Endothelial cell of umbilical vein (primary cell): ENCODE measurements around the gene ZNF77. TPM values are rescaled to one million over a fixed set of nuclear protein-coding genes. Genes with fewer than 3 reads are reported as not detected.

ENCODE experiments used
- BruUV-seq: library from RNA; stranded (reverse); fragments of 400-500 nt; replicated peaks from 2 replicates; lab custom pipeline; 2021; lab: Mats Ljungman, UMichigan
- CTCF ChIA-PET: fragments of 300-600, 350-600 bp; sonication (Branson Sonifier 250); formaldehyde crosslinking; loops from one replicate; lab custom pipeline; 2021; ENCODE audit warnings: antibody characterized with exemption, inconsistent platforms; lab: Charles Lee
- POLR2A ChIA-PET: fragments of 300-600, 350-600 bp; sonication (Branson Sonifier 250); formaldehyde crosslinking; loops from one replicate; lab custom pipeline; 2021; ENCODE audit warnings: antibody characterized with exemption, inconsistent platforms; lab: Charles Lee
- DNase-seq: peaks from one replicate; pipeline ENCODE4 v3.0.0-alpha.2; 2011; ENCODE audit warnings: low read depth, low spot score
- FAIRE-seq: peaks from 2 replicates; lab custom pipeline; 2011; peaks lifted over from hg19 to GRCh38; lab: Jason Lieb, UNC
- H2AFZ ChIP-seq: 2 replicates; pipeline ENCODE4 v1.6.0; 2012; ENCODE audit warnings: low read depth, low read length, control low read depth, inconsistent platforms
- H3K27ac ChIP-seq: 2 replicates; pipeline ENCODE4 v1.5.1; 2011; ENCODE audit warnings: low read depth, mild to moderate bottlenecking, control low read depth, low read length, moderate library complexity; ENCODE audit not compliant: insufficient read depth
- H3K27me3 ChIP-seq, 2 experiments: 2 replicates each; pipeline versions ENCODE4 v1.6.0 to v1.6.1; 2011; ENCODE audit warnings: low read length in 2 of 2, mixed read lengths in 1 of 2; ENCODE audit not compliant: control insufficient read depth in 2 of 2, insufficient read depth in 2 of 2
- H3K36me3 ChIP-seq, 2 experiments: 2 replicates in 1 of 2; 3 replicates in 1 of 2; pipeline ENCODE4 v1.5.1; 2011; ENCODE audit warnings: low read length in 2 of 2, mild to moderate bottlenecking in 1 of 2, moderate library complexity in 1 of 2; ENCODE audit not compliant: control insufficient read depth in 2 of 2, insufficient read depth in 2 of 2; ENCODE audit errors: extremely low read depth in 1 of 2
- H3K4me1 ChIP-seq: 3 replicates; pipeline ENCODE4 v1.5.1; 2011; ENCODE audit warnings: mild to moderate bottlenecking, low read length; ENCODE audit not compliant: control insufficient read depth, insufficient read depth; ENCODE audit errors: extremely low read depth
- H3K4me2 ChIP-seq: 2 replicates; pipeline ENCODE4 v1.6.1; 2011; ENCODE audit warnings: low read length, control low read depth, mixed read lengths; ENCODE audit not compliant: insufficient read depth
- H3K4me3 ChIP-seq, 3 experiments: fragments of 200-600 bp in 1 of 3; sonication (generic), shearing (Covaris generic) in 1 of 3; replicated peaks in 1 of 3; 2 replicates each; pipeline ENCODE4 v1.5.1; 2011 to 2016; ENCODE audit warnings: control low read depth in 3 of 3, low read length in 3 of 3, mild to moderate bottlenecking in 2 of 3, inconsistent platforms in 1 of 3, low read depth in 1 of 3, moderate library complexity in 1 of 3; ENCODE audit not compliant: insufficient read depth in 1 of 3
- H3K79me2 ChIP-seq: 2 replicates; pipeline ENCODE4 v1.6.0; 2012; ENCODE audit warnings: low read length, inconsistent platforms; ENCODE audit not compliant: control insufficient read depth, insufficient read depth
- H3K9ac ChIP-seq: replicated peaks from 2 replicates; pipeline ENCODE3; 2011; ENCODE audit warnings: low read length, control low read depth; ENCODE audit not compliant: insufficient read depth; ENCODE audit errors: extremely low read depth
- H3K9me1 ChIP-seq: replicated peaks from 3 replicates; pipeline ENCODE4 v1.6.0; 2011; ENCODE audit warnings: mild to moderate bottlenecking, low read length; ENCODE audit not compliant: control insufficient read depth, insufficient read depth; ENCODE audit errors: extremely low read depth
- H3K9me3 ChIP-seq: replicated peaks from 2 replicates; pipeline ENCODE4 v1.5.1; 2012; ENCODE audit warnings: low read length, inconsistent platforms; ENCODE audit not compliant: control insufficient read depth, insufficient read depth
- H4K20me1 ChIP-seq: replicated peaks from 2 replicates; pipeline ENCODE3; 2011; ENCODE audit warnings: mild to moderate bottlenecking, low read length; ENCODE audit not compliant: control insufficient read depth, insufficient read depth; ENCODE audit errors: extremely low read depth
- CTCF ChIP-seq, 2 donors: IDR thresholded peaks; 1 replicate in 1 of 2; 2 replicates in 1 of 2; pipeline ENCODE4 v1.5.1; 2011; ENCODE audit warnings: low read length in 2 of 2, mild to moderate bottlenecking in 2 of 2, moderate library complexity in 2 of 2, control low read depth in 1 of 2, inconsistent platforms in 1 of 2, low read depth in 1 of 2; ENCODE audit not compliant: insufficient read depth in 1 of 2; ENCODE audit errors: extremely low read depth in 1 of 2
- EZH2 ChIP-seq: IDR thresholded peaks from 2 replicates; pipeline ENCODE4 v1.6.1; 2012; ENCODE audit warnings: borderline replicate concordance, low read depth, mild to moderate bottlenecking, moderate library complexity, low read length, inconsistent platforms; ENCODE audit not compliant: severe bottlenecking
- FOS ChIP-seq: IDR thresholded peaks from 2 replicates; pipeline ENCODE4 v1.6.1; 2011; ENCODE audit warnings: mild to moderate bottlenecking, low read length, moderate library complexity, borderline replicate concordance; ENCODE audit not compliant: insufficient read depth
- GATA2 ChIP-seq: IDR thresholded peaks from 2 replicates; pipeline ENCODE4 v1.7.0; 2011; ENCODE audit warnings: low read depth, mild to moderate bottlenecking, moderate library complexity, mixed read lengths, low read length; ENCODE audit not compliant: insufficient read length, insufficient read depth
- JUN ChIP-seq: IDR thresholded peaks from 2 replicates; pipeline ENCODE4 v1.6.1; 2011; ENCODE audit warnings: borderline replicate concordance, low read depth; ENCODE audit not compliant: insufficient read length, insufficient read depth
- MAX ChIP-seq: IDR thresholded peaks from 2 replicates; pipeline ENCODE4 v1.6.1; 2011; ENCODE audit not compliant: insufficient read depth, insufficient read length
- MYC ChIP-seq: IDR thresholded peaks from one replicate; pipeline ENCODE4 v1.6.1; 2011; ENCODE audit warnings: mild to moderate bottlenecking, low read depth, low read length
- POLR2A ChIP-seq: IDR thresholded peaks from 2 replicates; pipeline ENCODE4 v1.6.1; 2012; ENCODE audit warnings: low read depth, mild to moderate bottlenecking, control low read depth, low read length
- POLR2AphosphoS5 ChIP-seq: IDR thresholded peaks from 2 replicates; pipeline ENCODE4 v1.6.1; 2012; ENCODE audit warnings: low read depth, mild to moderate bottlenecking, control low read depth, low read length, moderate library complexity; ENCODE audit not compliant: insufficient read depth
- dilution Hi-C: fragments of 300-500 bp; cut with MboI; formaldehyde crosslinking; loops from one replicate; pipeline ENCODE4 v1.15.0; 2019; ENCODE audit warnings: low sequenced_read_pairs; ENCODE audit not compliant: extremely low pct_ligation_motif_present
- intact Hi-C: fragments of 100-400 bp; cut with micrococcal nuclease; formaldehyde crosslinking; loops from one replicate; pipeline ENCODE4 v1.10.0; 2022
- polyA plus RNA-seq, 4 experiments: library from polyadenylated mRNA; depleted of rRNA in 3 of 4; stranded (reverse) in 3 of 4; unstranded in 1 of 4; fragments of >200 nt; gene quantifications; 2 replicates each; pipeline versions ENCODE4 v1.2.1 to v1.2.3, GENCODE V29; 2011 to 2012; ENCODE audit warnings: missing spikeins in 1 of 4
- total RNA-seq: library from RNA; stranded (reverse); gene quantifications from 2 replicates; pipeline ENCODE4 v1.2.3, GENCODE V29; 2021

ZNF77 gene
- total and polyA plus RNA-seq, 2 donors (not counting 3 experiments of a cell fraction or from before 2014, with no cell fraction given): 5.9 to 10.2 TPM

DNA sequence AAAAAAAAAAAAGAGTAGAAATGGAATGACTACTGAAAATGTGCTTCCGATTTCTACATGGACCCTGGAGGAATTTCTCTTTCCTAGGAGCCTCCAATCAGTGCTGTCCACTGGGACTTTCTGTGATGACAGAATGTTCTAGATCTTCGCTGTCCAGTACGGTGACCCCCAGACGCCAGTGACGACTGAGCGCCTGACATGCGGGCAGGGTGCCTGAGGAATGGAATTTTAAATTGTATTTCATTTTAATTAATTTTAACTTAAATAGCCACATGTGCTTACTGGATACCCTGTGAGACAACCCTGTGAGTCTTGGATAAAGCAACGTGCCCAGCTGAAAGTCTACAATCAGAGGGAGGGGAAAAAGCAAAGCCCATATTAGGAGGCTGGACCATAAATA, 28.5 kb upstream of the ZNF77 start:
- DNase-seq (no peak), FAIRE-seq (no peak)
- Histone ChIP-seq H3K9ac (no peak overlapping the region), H3K9me3 (no peaks in the 10 kb centered on the region), H3K27ac (peak overlapping the region; percentile 99), H3K27me3 (no peaks in the 10 kb centered on the region), H3K4me3 (no peak overlapping the region), H3K36me3 (no peaks in the 10 kb centered on the region), H2AFZ (no peak overlapping the region), H3K9me1 (no peaks in the 10 kb centered on the region), H3K79me2 (no peaks in the 10 kb centered on the region), H3K4me1 (peaks cover 41% of the 10 kb centered on the region), H3K4me2 (no peak overlapping the region), H4K20me1 (no peaks in the 10 kb centered on the region)
- dilution Hi-C loops (no loop called here), intact Hi-C loops (no loop called here)
- TF ChIP-seq MAX (no peak), JUN (no peak), MYC (no peak), POLR2AphosphoS5 (no peak), CTCF (IDR thresholded peaks at IDR 0.05; ENCODE audit: extremely low read depth in 1 of 2, insufficient read depth in 1 of 2, low read depth in 1 of 2, low read length in 2 of 2) (no peak), EZH2 (no peak), POLR2A (no peak), GATA2 (no peak), FOS (no peak)
- no TSS peak for BruUV-seq
- POLR2A ChIA-PET: no interaction called here
- CTCF ChIA-PET: interaction anchor here (1.0 to 2.1 kb wide), 2 partner anchors 131 to 168 kb away, joined by 3 to 5 read pairs; no protein-coding TSS in a partner anchor
